Rectal smooth muscle tissue (tissue), 1 donor: ENCODE data around the gene ARL4A.
"Not testable (repeated sequence)": the region's sequence is repeated elsewhere in the genome, so short reads cannot be mapped to it uniquely, and the experiment has no call there.

Source experiments
- H3K27ac ChIP-seq: one replicate; pipeline ENCODE4 v1.7.0; 2013; ENCODE audit warnings: low read depth, low read length, inconsistent platforms
- H3K27me3 ChIP-seq: one replicate; pipeline ENCODE4 v1.7.0; 2013; ENCODE audit warnings: low read length; ENCODE audit not compliant: control insufficient read depth, insufficient read depth
- H3K36me3 ChIP-seq: one replicate; pipeline ENCODE4 v1.7.0; 2013; ENCODE audit warnings: low read length; ENCODE audit not compliant: control insufficient read depth, insufficient read depth
- H3K4me1 ChIP-seq: one replicate; pipeline ENCODE4 v1.7.0; 2013; ENCODE audit warnings: low read length; ENCODE audit not compliant: control insufficient read depth, insufficient read depth
- H3K4me3 ChIP-seq: one replicate; pipeline ENCODE4 v1.7.0; 2013; ENCODE audit warnings: low read length
- H3K9ac ChIP-seq: one replicate; pipeline ENCODE4 v1.7.0; 2013; ENCODE audit warnings: low read length

The ARL4A gene

GRCh38 chr7:12648704-12649261, 38.6 kb upstream of the ARL4A start:
- Histone ChIP-seq H3K36me3 (no peaks in the 10 kb centered on the region), H3K9ac (no peak overlapping the region), H3K4me3 (no peak overlapping the region), H3K27ac (no peak overlapping the region), H3K27me3 (no peaks in the 10 kb centered on the region), H3K4me1 (no peaks in the 10 kb centered on the region)

GRCh38 chr7:12649348-12649747, 38.1 kb upstream of the ARL4A start:
- Histone ChIP-seq H3K36me3 (no peaks in the 10 kb centered on the region), H3K27me3 (no peaks in the 10 kb centered on the region), H3K4me1 (no peaks in the 10 kb centered on the region), H3K9ac (no peak overlapping the region), H3K27ac (no peak overlapping the region), H3K4me3 (no peak overlapping the region)

DNA sequence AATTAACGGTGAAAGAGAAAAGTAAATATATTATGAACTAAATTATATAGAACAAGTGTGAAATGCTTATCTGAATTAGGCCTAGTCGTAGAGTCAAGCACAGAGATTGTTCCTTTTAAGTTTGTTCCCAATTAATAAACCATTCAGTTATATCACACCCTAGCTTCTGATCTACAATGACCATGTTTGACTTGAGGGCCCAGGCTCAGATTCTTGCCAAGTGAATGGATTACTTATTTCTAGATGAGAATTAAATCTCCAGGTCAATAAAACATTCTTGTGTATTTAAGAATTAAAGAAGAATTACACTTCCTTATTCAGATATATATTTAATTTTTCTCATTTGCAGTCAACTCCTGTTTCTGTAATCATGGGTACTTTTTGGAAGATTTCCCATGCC, 37.4 kb upstream of the ARL4A start:
- Histone ChIP-seq H3K4me1 (no peaks in the 10 kb centered on the region), H3K27me3 (no peaks in the 10 kb centered on the region), H3K36me3 (no peaks in the 10 kb centered on the region), H3K4me3 (no peak overlapping the region), H3K9ac (no peak overlapping the region), H3K27ac (no peak overlapping the region)

DNA sequence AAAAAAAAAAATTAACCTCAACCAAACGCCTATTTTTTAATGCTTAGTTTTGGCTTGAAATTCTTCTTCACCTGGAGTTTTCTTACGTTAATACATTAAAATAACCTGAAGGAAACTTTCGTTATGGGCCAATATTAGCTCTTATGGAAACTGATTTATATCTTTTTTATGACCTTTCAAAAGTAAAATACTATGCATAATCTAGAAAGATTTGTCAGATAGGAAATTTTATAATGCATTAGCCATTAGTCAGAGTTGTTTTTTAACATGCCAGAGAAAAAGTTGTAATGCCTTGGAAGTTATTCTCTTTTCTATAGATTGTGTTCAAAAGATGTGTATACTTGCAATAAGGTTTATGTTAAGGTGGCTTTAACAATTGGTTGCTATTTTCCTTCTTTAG, 34.3 kb upstream of the ARL4A start:
- no peak overlapping the region for H3K27ac ChIP-seq
- no peak overlapping the region for H3K4me3 ChIP-seq
- H3K27me3 ChIP-seq = no peaks in the 10 kb centered on the region
- H3K4me1 ChIP-seq = no peaks in the 10 kb centered on the region
- no peak overlapping the region for H3K9ac ChIP-seq
- no peaks in the 10 kb centered on the region for H3K36me3 ChIP-seq

DNA sequence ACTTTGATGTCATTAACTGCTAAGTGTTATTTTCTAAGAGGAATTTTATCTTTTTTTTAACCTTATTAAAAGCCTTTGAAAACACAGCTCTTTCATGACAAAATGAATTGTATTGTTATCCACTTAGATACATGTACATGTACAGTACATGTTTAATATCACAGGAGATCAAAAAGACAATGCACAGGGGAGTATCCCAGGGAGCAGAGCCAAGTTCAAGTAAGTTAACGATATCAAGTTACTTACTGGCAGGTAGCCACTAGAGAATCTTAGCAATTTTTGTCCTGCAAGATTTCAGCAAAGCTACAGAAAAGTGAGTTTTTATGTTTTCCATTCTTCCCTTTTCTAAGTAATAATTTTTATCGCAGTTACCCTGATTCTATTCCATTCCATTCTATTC, 33.9 kb upstream of the ARL4A start:
- no peaks in the 10 kb centered on the region for H3K27me3 ChIP-seq
- no peaks in the 10 kb centered on the region for H3K36me3 ChIP-seq
- H3K27ac ChIP-seq = no peak overlapping the region
- no peak overlapping the region for H3K4me3 ChIP-seq
- no peaks in the 10 kb centered on the region for H3K4me1 ChIP-seq
- no peak overlapping the region for H3K9ac ChIP-seq

- Histone ChIP-seq H3K9ac (no peak overlapping the region), H3K27ac (no peak overlapping the region), H3K4me1 (no peaks in the 10 kb centered on the region), H3K36me3 (no peaks in the 10 kb centered on the region), H3K4me3 (no peak overlapping the region), H3K27me3 (no peaks in the 10 kb centered on the region)
Observed at GRCh38 chr7:12655161-12655560, 32.3 kb upstream of the ARL4A start.

GRCh38 chr7:12660423-12660822, 27.0 kb upstream of the ARL4A start:
- not testable (repeated sequence) for H3K4me1 ChIP-seq, H3K27ac ChIP-seq, H3K4me3 ChIP-seq, H3K36me3 ChIP-seq, H3K9ac ChIP-seq, H3K27me3 ChIP-seq

- H3K4me1 ChIP-seq, H3K4me3 ChIP-seq, H3K36me3 ChIP-seq, H3K27ac ChIP-seq, H3K27me3 ChIP-seq, H3K9ac ChIP-seq: not testable (repeated sequence)
Observed at GRCh38 chr7:12660986-12661385, 26.4 kb upstream of the ARL4A start.

- no peak overlapping the region for H3K4me3 ChIP-seq
- no peak overlapping the region for H3K9ac ChIP-seq
- H3K27me3 ChIP-seq = no peaks in the 10 kb centered on the region
- H3K4me1 ChIP-seq = no peaks in the 10 kb centered on the region
- H3K36me3 ChIP-seq = no peaks in the 10 kb centered on the region
- H3K27ac ChIP-seq = no peak overlapping the region
Observed at GRCh38 chr7:12661581-12661980, 25.9 kb upstream of the ARL4A start.

- H3K27me3 ChIP-seq = no peaks in the 10 kb centered on the region
- peaks cover 9% of the 10 kb centered on the region for H3K4me1 ChIP-seq
- H3K9ac ChIP-seq = no peak overlapping the region
- H3K36me3 ChIP-seq = no peaks in the 10 kb centered on the region
- peak overlapping the region; percentile 21 for H3K27ac ChIP-seq
- no peak overlapping the region for H3K4me3 ChIP-seq
Observed at GRCh38 chr7:12670000-12670729, 17.3 kb upstream of the ARL4A start.

GRCh38 chr7:12670743-12671520, 16.5 kb upstream of the ARL4A start:
- Histone ChIP-seq H3K4me1 (peaks cover 9% of the 10 kb centered on the region), H3K36me3 (no peaks in the 10 kb centered on the region), H3K9ac (no peak overlapping the region), H3K27ac (peak overlapping the region; percentile 21), H3K4me3 (no peak overlapping the region), H3K27me3 (no peaks in the 10 kb centered on the region)

- not testable (repeated sequence) for H3K4me3 ChIP-seq, H3K27me3 ChIP-seq, H3K4me1 ChIP-seq, H3K27ac ChIP-seq, H3K36me3 ChIP-seq, H3K9ac ChIP-seq
Observed at GRCh38 chr7:12673436-12673835, 14.0 kb upstream of the ARL4A start.

DNA sequence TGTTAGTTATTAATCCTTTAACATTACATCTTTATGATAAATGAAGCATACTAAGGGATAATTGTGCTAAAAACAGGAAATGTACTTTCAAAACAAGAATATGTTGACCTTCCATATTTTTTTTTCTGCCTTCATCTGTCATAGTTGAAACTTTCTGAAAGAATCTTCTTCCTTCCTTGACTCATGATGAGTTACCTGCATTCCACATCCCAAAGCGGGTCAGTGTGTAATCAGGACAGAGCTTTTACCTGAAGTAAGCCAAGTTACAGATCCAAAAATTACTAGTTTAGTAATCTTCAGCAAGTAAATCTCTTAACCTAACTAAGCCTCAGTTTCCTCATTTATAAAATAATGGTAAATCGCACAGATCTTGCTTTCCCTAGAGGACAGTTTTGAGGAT, 13.4 kb upstream of the ARL4A start:
- no peak overlapping the region for H3K9ac ChIP-seq
- H3K27ac ChIP-seq = no peak overlapping the region
- H3K4me3 ChIP-seq = no peak overlapping the region
- peaks cover 9% of the 10 kb centered on the region for H3K4me1 ChIP-seq
- H3K27me3 ChIP-seq = no peaks in the 10 kb centered on the region
- no peaks in the 10 kb centered on the region for H3K36me3 ChIP-seq
